Embryonic facial prominence (tissue), 1 donor: ENCODE measurements around the gene LEPROT.
"Not testable (repeated sequence)": the region's sequence is repeated elsewhere in the genome, so short reads cannot be mapped to it uniquely, and the experiment has no call there.

ENCODE experiments used
- DNase-seq: peaks from one replicate; pipeline ENCODE4 v3.0.0-alpha.2; 2016; ENCODE audit errors: extremely low spot score

LEPROT gene

GRCh38 chr1:65437616-65438015, 17.1 kb downstream of the LEPROT start:
- no peak for DNase-seq

- DNase-seq, result no peak
These were observed 19.9 kb downstream of the LEPROT start for GRCh38 chr1:65440322-65440900.

DNA sequence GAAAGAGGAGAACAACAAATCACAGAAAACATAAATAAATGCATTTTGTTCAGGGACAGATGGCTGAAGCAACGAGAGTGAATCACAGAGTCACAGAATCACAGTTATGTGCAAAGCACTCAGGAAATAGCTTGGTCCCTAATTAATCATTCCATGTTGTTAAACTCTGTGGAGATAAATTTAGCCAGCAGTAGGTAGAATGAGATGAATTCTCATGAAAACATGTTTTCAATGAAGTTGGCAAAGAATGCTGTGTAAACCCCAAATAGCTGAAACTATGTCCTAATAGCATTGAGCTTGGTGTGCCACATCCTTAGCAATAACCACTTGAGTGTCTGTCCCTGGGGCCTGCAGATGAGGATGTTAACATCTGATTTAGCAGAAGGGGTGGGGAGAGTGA, 20.4 kb downstream of the LEPROT start:
- DNase-seq, result no peak

DNA sequence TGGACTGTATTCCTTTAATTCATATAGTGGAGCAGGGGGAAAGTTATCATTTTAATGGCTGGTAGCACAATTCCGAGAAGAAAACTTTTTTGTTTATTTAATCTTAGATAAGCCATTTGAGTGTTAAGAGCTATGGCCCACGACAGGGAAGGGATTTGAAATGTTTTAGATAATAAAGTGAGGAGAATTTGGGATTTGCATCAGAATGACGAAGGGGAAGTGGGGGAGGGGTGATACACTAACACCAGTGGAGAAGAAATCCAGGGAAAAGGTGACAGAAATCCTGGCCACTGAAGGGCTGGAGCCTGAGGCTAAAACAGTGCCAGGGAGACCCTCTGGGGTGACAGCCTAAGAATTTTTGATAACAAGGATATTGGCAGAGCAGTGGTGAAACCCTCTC, 21.0 kb downstream of the LEPROT start:
- no peak for DNase-seq

DNA sequence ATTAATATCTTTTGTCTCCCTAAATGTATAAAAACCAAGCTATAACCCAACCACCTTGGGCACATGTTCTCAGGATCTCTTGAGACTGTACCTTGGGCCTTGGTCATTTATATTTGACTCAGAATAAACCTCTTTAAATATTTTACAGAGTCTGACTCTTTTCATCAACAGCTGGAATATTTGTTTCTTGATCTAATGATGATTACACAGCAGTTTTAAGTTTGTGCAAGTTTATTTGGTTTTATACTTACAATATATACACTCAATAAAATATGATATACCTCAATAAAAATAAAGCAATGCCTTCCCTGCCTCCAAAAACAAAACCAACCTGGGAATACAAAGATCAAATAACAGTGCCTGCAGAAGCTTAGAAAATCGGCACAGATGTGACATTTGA, 22.0 kb downstream of the LEPROT start:
- DNase-seq, result no peak

- no peak for DNase-seq
These were observed 23.2 kb downstream of the LEPROT start for GRCh38 chr1:65443647-65444046.

DNA sequence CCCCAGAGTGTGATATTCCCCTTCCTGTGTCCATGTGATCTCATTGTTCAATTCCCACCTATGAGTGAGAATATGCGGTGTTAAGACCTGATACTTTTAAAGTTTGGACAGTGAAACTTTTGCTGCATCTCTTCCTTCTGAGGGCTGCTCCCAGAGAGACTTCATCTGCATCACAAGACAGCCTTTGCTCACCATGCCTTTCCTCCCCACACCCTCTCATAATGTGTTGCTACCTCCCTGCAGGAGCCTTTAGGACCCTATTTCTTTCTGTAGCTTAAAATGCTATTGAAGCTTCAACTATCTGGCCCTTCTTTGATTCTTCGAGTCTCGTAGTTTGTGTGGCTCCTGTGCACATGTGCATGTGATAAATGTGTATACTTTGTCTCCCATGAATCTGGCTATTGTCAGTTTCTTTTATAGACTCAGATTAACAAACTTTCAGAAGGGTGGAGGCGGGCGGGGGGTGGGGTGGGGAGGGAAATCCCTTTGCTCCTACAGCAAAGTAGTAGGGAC, 23.7 kb downstream of the LEPROT start:
- no peak for DNase-seq

- no peak for DNase-seq
These were observed 25.4 kb downstream of the LEPROT start for GRCh38 chr1:65445837-65446236.

GRCh38 chr1:65449214-65449823, 28.9 kb downstream of the LEPROT start:
- DNase-seq, result no peak

- not testable (repeated sequence) for DNase-seq
These were observed 35.2 kb downstream of the LEPROT start for GRCh38 chr1:65455678-65456077.

DNA sequence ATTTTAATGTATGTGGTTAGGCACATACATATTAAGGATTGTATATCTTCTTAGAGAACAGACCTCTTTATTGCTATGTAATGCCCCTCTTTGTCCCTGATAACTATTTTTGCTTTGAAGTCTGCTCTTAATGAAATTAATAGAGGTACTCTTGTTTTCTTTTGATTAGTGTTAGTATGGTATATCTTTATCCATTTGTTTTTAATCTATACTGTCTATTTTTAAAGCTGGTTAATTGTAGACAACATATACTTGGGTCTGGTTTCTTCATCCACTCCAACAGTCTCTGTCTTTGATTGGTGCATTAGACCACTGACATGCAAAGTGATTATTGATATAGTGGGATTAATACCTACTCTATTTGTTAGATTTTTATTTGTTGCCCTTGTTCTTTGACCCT, 36.0 kb downstream of the LEPROT start:
- DNase-seq, result no peak

GRCh38 chr1:65457868-65458267, 37.4 kb downstream of the LEPROT start:
- no peak for DNase-seq

DNA sequence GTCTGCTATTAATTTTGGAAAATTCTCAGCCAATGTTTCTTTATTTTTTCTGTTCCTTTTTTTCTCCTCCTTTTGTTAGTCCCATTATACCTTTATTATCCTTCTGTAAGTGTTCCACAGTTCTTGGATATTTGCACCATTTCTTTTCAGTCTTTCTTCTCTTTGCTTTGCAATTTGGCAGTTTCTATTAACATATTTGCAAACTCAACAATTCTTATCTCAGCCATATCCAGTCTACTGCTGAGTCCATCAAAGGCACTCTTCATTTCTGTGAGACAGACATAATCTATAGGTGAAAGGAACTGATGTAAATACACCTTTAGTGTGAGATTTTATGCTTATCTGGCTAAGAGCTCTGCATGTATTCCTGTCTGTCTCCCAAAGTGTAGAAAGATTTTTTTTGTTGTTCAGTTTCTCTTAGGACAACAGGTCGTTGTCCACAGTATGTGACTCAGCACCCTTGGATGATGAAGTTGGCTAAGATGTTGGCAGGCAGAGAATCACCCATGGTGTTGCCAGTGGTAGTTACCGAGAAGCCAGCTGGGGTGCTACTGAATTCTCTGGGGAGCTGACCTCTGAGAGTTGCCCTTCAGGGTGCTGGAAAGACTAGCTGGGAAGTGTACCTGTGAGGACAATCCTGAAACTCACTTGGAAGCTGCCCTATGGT, 38.4 kb downstream of the LEPROT start:
- no peak for DNase-seq

- no peak for DNase-seq
These were observed 38.9 kb downstream of the LEPROT start for GRCh38 chr1:65459397-65459768.

DNA sequence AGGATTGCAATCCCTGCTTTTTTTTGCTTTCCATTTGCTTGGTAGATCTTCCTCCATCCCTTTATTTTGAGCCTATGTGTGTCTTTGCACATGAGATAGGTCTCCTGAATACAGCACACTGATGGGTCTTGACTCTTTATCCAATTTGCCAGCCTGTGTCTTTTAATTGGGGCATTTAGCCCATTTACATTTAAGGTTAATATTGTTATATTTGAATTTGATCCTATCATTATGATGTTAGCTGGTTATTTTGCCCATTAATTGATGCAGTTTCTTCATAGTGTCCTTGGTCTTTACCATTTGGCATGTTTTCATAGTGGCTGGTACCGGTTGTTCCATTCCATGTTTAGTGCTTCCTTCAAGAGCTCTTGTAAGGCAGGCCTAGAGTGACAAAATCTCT, 45.4 kb downstream of the LEPROT start:
- DNase-seq, result not testable (repeated sequence)

DNA sequence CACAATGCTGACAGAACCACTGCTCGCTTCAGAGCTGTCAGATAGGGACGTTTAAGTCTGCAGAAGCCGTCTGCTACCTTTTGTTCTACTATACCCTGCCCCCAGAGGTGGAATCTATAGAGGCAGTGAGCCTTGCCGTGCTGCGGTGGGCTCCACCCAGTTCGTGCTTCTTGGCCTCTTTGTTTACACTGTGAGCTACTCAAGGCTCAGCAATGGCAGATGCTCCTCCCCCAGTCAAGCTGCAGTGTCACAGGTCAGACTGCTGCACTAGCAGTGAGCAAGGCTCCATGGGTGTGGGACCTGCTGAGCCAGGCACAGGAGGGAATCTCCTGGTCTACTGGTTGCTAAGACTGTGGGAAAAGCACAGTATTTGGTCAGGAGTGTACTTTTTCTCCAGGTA, 47.1 kb downstream of the LEPROT start:
- no peak for DNase-seq

DNA sequence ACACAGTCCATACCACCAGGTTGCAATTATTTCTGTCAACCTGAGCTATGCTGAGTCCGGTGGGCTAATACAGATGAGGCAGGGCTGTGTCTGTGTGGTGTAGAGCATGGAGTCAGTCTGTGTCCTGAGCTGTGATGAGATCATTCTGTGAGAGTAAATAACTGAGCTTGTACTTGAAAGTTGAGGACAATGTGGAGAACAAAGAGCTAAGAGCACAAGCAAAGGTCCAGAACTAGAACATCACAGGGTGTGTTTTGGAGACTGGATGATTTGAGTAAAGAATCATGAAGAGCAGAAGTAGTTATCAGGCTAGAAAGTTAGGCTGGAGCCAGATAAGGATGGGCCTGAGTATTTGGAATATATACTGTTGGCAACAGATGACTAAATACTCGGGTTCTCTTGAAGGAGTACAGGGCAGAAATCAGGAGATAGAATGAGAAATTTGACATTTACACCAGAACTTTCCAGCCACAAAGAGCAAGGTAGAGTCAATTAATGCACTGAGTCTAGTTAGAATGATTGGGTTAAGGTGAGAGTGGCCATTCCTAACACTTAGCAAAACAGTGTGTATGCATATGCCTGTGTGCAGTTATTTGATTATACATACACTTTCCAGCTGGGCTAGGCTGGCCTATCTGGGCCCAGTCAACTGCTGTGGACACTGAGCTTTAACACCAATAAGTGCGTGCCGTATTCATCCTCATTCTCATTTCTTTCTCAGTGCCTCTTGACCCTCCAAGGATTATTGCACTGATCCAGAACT, 48.8 kb downstream of the LEPROT start:
- DNase-seq, result no peak

DNA sequence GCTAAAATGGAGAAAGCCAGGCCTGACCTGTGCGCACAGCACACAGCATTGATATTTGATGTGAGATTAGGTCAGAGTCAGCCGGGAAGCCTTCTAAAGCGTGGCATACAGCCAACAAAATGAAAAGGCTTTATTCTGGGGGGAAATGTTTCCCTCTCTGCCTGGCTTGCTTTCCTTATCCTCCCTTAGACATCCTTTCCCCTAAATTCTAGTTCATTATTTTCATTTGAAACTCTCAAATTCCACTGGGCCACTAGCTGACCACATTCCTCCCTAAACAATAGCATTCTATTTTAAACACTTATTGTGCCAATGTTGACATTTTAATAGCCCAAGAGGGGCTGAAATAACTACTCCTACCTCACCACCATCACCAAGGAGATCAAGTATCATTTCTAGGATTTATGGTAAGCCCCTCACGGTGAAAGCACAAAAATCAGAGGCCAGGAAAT, 49.4 kb downstream of the LEPROT start:
- DNase-seq, result no peak

- no peak for DNase-seq
These were observed 50.3 kb downstream of the LEPROT start for GRCh38 chr1:65470766-65471165.

GRCh38 chr1:65471213-65471833, 50.9 kb downstream of the LEPROT start:
- no peak for DNase-seq

DNA sequence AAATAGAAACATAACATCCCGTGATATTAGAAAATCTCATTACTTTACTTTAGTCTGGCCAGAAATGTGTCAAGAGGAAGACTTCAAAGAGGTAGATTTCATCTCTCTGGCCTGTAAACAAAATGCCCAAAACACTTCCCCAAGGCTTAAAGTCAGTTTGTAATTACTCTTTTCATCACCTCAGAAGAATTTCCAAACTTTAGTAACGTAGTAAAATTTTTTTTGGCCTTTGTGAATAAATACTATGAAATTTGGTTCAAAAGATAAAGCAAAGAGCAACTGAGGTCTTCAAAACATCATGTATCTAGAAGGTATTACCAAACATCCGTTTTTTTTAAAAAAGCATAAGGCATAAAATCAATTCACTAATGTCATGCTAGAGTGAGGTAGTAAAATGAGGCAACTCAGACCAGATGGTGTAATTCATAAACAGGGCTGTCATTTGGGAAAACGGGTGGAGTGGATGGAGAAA, 51.4 kb downstream of the LEPROT start:
- peak; percentile 20 for DNase-seq

DNA sequence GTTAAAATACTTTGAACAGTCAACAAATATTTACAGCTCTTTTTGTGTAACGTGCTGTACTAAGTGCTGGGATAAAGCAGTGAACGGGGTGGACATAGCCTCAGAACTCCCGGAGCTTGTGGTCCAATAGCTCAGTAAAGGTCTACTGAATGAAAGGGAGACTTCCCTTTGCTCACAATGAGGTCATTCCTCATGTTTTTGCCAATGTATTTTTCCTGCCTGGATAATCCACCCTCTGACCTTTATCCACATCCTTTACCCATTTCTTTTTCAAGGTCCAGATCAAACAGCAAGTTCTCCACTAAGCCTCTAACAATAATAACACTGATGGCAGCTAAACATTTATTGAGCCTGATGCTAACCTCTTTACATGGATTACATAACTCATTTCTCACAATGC, 55.9 kb downstream of the LEPROT start:
- DNase-seq, result no peak
